Urinary bladder (tissue), 4 donors: Measurements from ENCODE around the gene LINC00632. TPM values are rescaled to one million over a fixed set of nuclear protein-coding genes. Genes with fewer than 3 reads are reported as not detected.

Experiments
- DNase-seq: peaks from one replicate; pipeline ENCODE4 v3.0.0-alpha.2; 2015; ENCODE audit errors: extremely low spot score
- H3K27ac ChIP-seq: one replicate; pipeline ENCODE4 v1.5.1; 2013; ENCODE audit warnings: low read depth, mild to moderate bottlenecking, moderate library complexity
- H3K36me3 ChIP-seq: one replicate; pipeline ENCODE4 v1.6.1; 2013; ENCODE audit warnings: mild to moderate bottlenecking, moderate library complexity; ENCODE audit not compliant: insufficient read depth
- H3K4me1 ChIP-seq: one replicate; pipeline ENCODE4 v1.6.1; 2013; ENCODE audit warnings: mild to moderate bottlenecking, moderate library complexity; ENCODE audit not compliant: insufficient read depth
- H3K4me3 ChIP-seq: one replicate; pipeline ENCODE4 v1.5.1; 2013; ENCODE audit warnings: low read depth, low read length
- WGBS: extraction: QIAGEN DNeasy Blood & Tissue Kit; methylation state at CpG from one replicate; pipeline ENCODE4 v1.1.7; 2013; 5-methylcytosine and 5-hydroxymethylcytosine counted together
- polyA plus RNA-seq: library from polyadenylated mRNA; stranded (reverse); fragments of 200-250 nt; gene quantifications from one replicate; pipeline ENCODE4 v1.2.3, GENCODE V29; 2013
- total RNA-seq: library from RNA; depleted of rRNA; stranded (reverse); fragments of >200 nt; gene quantifications from one replicate; pipeline ENCODE4 v1.2.3, GENCODE V29; 2014
- donor health status: healthy with polysubstance abuse.
- donor health status: healthy.

Gene LINC00632
- total and polyA plus RNA-seq, 2 donors: 2.0 to 173 TPM

GRCh38 chrX:140794642-140795041 is 85.1 kb downstream of the LINC00632 start:
- no peak for DNase-seq
- WGBS: 72% methylated on average over 5 of the region's 5 CpGs
- Histone ChIP-seq H3K36me3 (no peaks in the 10 kb centered on the region), H3K4me1 (no peaks in the 10 kb centered on the region), H3K27ac (no peak overlapping the region), H3K4me3 (no peak overlapping the region)

- Histone ChIP-seq H3K36me3 (no peaks in the 10 kb centered on the region), H3K4me1 (no peaks in the 10 kb centered on the region), H3K27ac (no peak overlapping the region), H3K4me3 (no peak overlapping the region)
- no peak for DNase-seq
- 100% methylated on average over 2 of the region's 2 CpGs for WGBS
Measured at GRCh38 chrX:140799216-140799615, 89.7 kb downstream of the LINC00632 start.

- DNase-seq: no peak
- H3K36me3 ChIP-seq: no peaks in the 10 kb centered on the region
- no peak overlapping the region for H3K27ac ChIP-seq
- 97% methylated on average over 1 of the region's 1 CpG for WGBS
- no peak overlapping the region for H3K4me3 ChIP-seq
- no peaks in the 10 kb centered on the region for H3K4me1 ChIP-seq
Measured at GRCh38 chrX:140804292-140804691, 94.7 kb downstream of the LINC00632 start.

GRCh38 chrX:140815868-140816267 is 106.3 kb downstream of the LINC00632 start:
- no peaks in the 10 kb centered on the region for H3K4me1 ChIP-seq
- WGBS: 15% methylated on average over 6 of the region's 6 CpGs
- no peak for DNase-seq
- no peak overlapping the region for H3K27ac ChIP-seq
- H3K36me3 ChIP-seq: no peaks in the 10 kb centered on the region
- H3K4me3 ChIP-seq: no peak overlapping the region

- H3K4me3 ChIP-seq: no peak overlapping the region
Measured at GRCh38 chrX:140817943-140818342, 108.4 kb downstream of the LINC00632 start.

GRCh38 chrX:140821280-140821679 is 111.7 kb downstream of the LINC00632 start:
- no peak overlapping the region for H3K4me3 ChIP-seq
- no peak overlapping the region for H3K27ac ChIP-seq
- no peaks in the 10 kb centered on the region for H3K4me1 ChIP-seq
- 80% methylated on average over 3 of the region's 3 CpGs for WGBS
- DNase-seq: no peak
- no peaks in the 10 kb centered on the region for H3K36me3 ChIP-seq

More at GRCh38 chrX:140817943-140818342, 108.4 kb downstream of the LINC00632 start:
- Histone ChIP-seq H3K27ac (no peak overlapping the region), H3K36me3 (no peaks in the 10 kb centered on the region), H3K4me1 (no peaks in the 10 kb centered on the region)
- DNase-seq: no peak
- 40% methylated on average over 6 of the region's 6 CpGs for WGBS

GRCh38 chrX:140822184-140822583 is 112.6 kb downstream of the LINC00632 start:
- no peak overlapping the region for H3K27ac ChIP-seq
- DNase-seq: no peak
- no peak overlapping the region for H3K4me3 ChIP-seq
- no peaks in the 10 kb centered on the region for H3K4me1 ChIP-seq
- WGBS: 71% methylated on average over 1 of the region's 1 CpG
- no peaks in the 10 kb centered on the region for H3K36me3 ChIP-seq

GRCh38 chrX:140822861-140823260 is 113.3 kb downstream of the LINC00632 start:
- Histone ChIP-seq H3K4me3 (no peak overlapping the region), H3K36me3 (no peaks in the 10 kb centered on the region), H3K4me1 (no peaks in the 10 kb centered on the region), H3K27ac (no peak overlapping the region)
- 81% methylated on average over 3 of the region's 3 CpGs for WGBS
- DNase-seq: no peak

GRCh38 chrX:140836874-140837273 is 127.3 kb downstream of the LINC00632 start:
- Histone ChIP-seq H3K4me3 (no peak overlapping the region), H3K27ac (no peak overlapping the region), H3K4me1 (no peaks in the 10 kb centered on the region), H3K36me3 (no peaks in the 10 kb centered on the region)
- no peak for DNase-seq
- WGBS: 80% methylated on average over 2 of the region's 2 CpGs

Other genes starting within 250 kb of the LINC00632 start
- gene SOX3, start 204.7 kb upstream of the LINC00632 start, total RNA-seq: not detected
- gene SOX3, start 204.7 kb upstream of the LINC00632 start, polyA plus RNA-seq: not detected